Activated effector memory CD4-positive, alpha-beta T cell treated with anti-CD3 and anti-CD28 coated beads, Interleukin-2, amount 50 U/mL, for 16 hours (primary cell): ENCODE measurements around the gene KCNMA1.

Experiments used
- DNase-seq: peaks from one replicate; pipeline ENCODE4 v3.0.0-alpha.2; 2020

Gene KCNMA1

GRCh38 chr10:77631241-77631640 is 6.4 kb downstream of the KCNMA1 start:
- no peak for DNase-seq

GRCh38 chr10:77630507-77630848 is 7.1 kb downstream of the KCNMA1 start:
- DNase-seq = no peak

- DNase-seq = no peak
Measured at GRCh38 chr10:77629775-77630506, 7.7 kb downstream of the KCNMA1 start.

- no peak for DNase-seq
Measured at GRCh38 chr10:77628906-77629730, 8.5 kb downstream of the KCNMA1 start.

GRCh38 chr10:77626266-77626935 is 11.2 kb downstream of the KCNMA1 start:
- no peak for DNase-seq

- DNase-seq = no peak
Measured at GRCh38 chr10:77625379-77625778, 12.2 kb downstream of the KCNMA1 start.

- no peak for DNase-seq
Measured at GRCh38 chr10:77622889-77623291, 14.7 kb downstream of the KCNMA1 start.

- no peak for DNase-seq
Measured at GRCh38 chr10:77620731-77621130, 16.9 kb downstream of the KCNMA1 start.

- no peak for DNase-seq
Measured at GRCh38 chr10:77619964-77620703, 17.5 kb downstream of the KCNMA1 start.

- DNase-seq = no peak
Measured at GRCh38 chr10:77618117-77618516, 19.5 kb downstream of the KCNMA1 start.

- no peak for DNase-seq
Measured at GRCh38 chr10:77616766-77617165, 20.8 kb downstream of the KCNMA1 start.

GRCh38 chr10:77614778-77615625 is 22.6 kb downstream of the KCNMA1 start:
- DNase-seq = no peak

GRCh38 chr10:77613476-77614130 is 24.0 kb downstream of the KCNMA1 start:
- no peak for DNase-seq

GRCh38 chr10:77611670-77612069 is 25.9 kb downstream of the KCNMA1 start:
- no peak for DNase-seq

- DNase-seq = no peak
Measured at GRCh38 chr10:77611221-77611620, 26.4 kb downstream of the KCNMA1 start.

GRCh38 chr10:77609781-77610272 is 27.8 kb downstream of the KCNMA1 start:
- no peak for DNase-seq

- DNase-seq = no peak
Measured at GRCh38 chr10:77608281-77608680, 29.3 kb downstream of the KCNMA1 start.

GRCh38 chr10:77606751-77607150 is 30.9 kb downstream of the KCNMA1 start:
- no peak for DNase-seq

GRCh38 chr10:77605466-77605865 is 32.1 kb downstream of the KCNMA1 start:
- DNase-seq = no peak

- no peak for DNase-seq
Measured at GRCh38 chr10:77604941-77605351, 32.7 kb downstream of the KCNMA1 start.

GRCh38 chr10:77604063-77604462 is 33.5 kb downstream of the KCNMA1 start:
- no peak for DNase-seq
